Keratinocyte (primary cell): Measurements from ENCODE around the gene TUT7. TPM values are rescaled to one million over a fixed set of nuclear protein-coding genes. Genes with fewer than 3 reads are reported as not detected.

Source experiments
- DNase-seq: peaks from one replicate; pipeline ENCODE4 v3.0.0-alpha.2; 2011; ENCODE audit warnings: low read depth, missing footprints, low spot score
- FAIRE-seq: peaks from 2 replicates; lab custom pipeline; 2011; peaks lifted over from hg19 to GRCh38; lab: Jason Lieb, UNC
- H2AFZ ChIP-seq: 2 replicates; pipeline ENCODE4 v1.6.0; 2012; ENCODE audit warnings: low read length, control low read depth, inconsistent platforms; ENCODE audit not compliant: control insufficient read depth
- H3K27ac ChIP-seq: 2 replicates; pipeline ENCODE4 v1.5.1; 2011; ENCODE audit warnings: low read length; ENCODE audit not compliant: control insufficient read depth, insufficient read depth
- H3K27me3 ChIP-seq: 3 replicates; pipeline ENCODE4 v1.6.0; 2011; ENCODE audit warnings: low read length; ENCODE audit not compliant: control insufficient read depth, insufficient read depth; ENCODE audit errors: extremely low read depth
- H3K36me3 ChIP-seq, 2 experiments: 2 replicates in 1 of 2; 3 replicates in 1 of 2; pipeline ENCODE4 v1.5.1; 2011; ENCODE audit warnings: low read length in 2 of 2, mild to moderate bottlenecking in 1 of 2; ENCODE audit not compliant: control insufficient read depth in 2 of 2, insufficient read depth in 2 of 2; ENCODE audit errors: extremely low read depth in 1 of 2
- H3K4me1 ChIP-seq: 3 replicates; pipeline ENCODE4 v1.5.1; 2011; ENCODE audit warnings: low read length; ENCODE audit not compliant: control insufficient read depth, insufficient read depth; ENCODE audit errors: extremely low read depth
- H3K4me2 ChIP-seq: 3 replicates; pipeline ENCODE4 v1.6.0; 2011; ENCODE audit warnings: low read depth, low read length; ENCODE audit not compliant: control insufficient read depth, insufficient read depth; ENCODE audit errors: extremely low read depth
- H3K4me3 ChIP-seq, 3 experiments: fragments of 200-600 bp in 1 of 3; sonication (generic) in 1 of 3; 2 replicates in 2 of 3; 3 replicates in 1 of 3; pipeline ENCODE4 v1.5.1; 2011 to 2016; ENCODE audit warnings: low read length in 3 of 3, mild to moderate bottlenecking in 3 of 3, control low read depth in 2 of 3, inconsistent platforms in 1 of 3, low read depth in 1 of 3, mixed read lengths in 1 of 3, mixed run types in 1 of 3, moderate library complexity in 1 of 3; ENCODE audit not compliant: control insufficient read depth in 2 of 3, insufficient read depth in 2 of 3; ENCODE audit errors: extremely low read depth in 1 of 3
- H3K79me2 ChIP-seq: 2 replicates; pipeline ENCODE4 v1.6.0; 2012; ENCODE audit warnings: low read length; ENCODE audit not compliant: control insufficient read depth, insufficient read depth
- H3K9ac ChIP-seq: 3 replicates; pipeline ENCODE4 v1.6.0; 2011; ENCODE audit warnings: low read length; ENCODE audit not compliant: control insufficient read depth, insufficient read depth; ENCODE audit errors: extremely low read depth
- H3K9me1 ChIP-seq: 3 replicates; pipeline ENCODE4 v1.6.0; 2011; ENCODE audit warnings: low read length; ENCODE audit not compliant: control insufficient read depth, insufficient read depth; ENCODE audit errors: extremely low read depth
- H3K9me3 ChIP-seq: 2 replicates; pipeline ENCODE4 v1.5.1; 2012; ENCODE audit warnings: low read depth, low read length; ENCODE audit not compliant: control insufficient read depth
- H4K20me1 ChIP-seq: 3 replicates; pipeline ENCODE4 v1.6.0; 2011; ENCODE audit warnings: low read length; ENCODE audit not compliant: control insufficient read depth, insufficient read depth; ENCODE audit errors: extremely low read depth
- CTCF ChIP-seq, 3 experiments: IDR thresholded peaks in 1 of 3; conservative IDR thresholded peaks in 1 of 3; optimal IDR thresholded peaks in 1 of 3; 2 replicates in 2 of 3; 3 replicates in 1 of 3; pipeline versions ENCODE3 to v1.5.1; 2011; ENCODE audit warnings: low read length in 3 of 3, mild to moderate bottlenecking in 3 of 3, moderate library complexity in 2 of 3, control low read depth in 1 of 3, inconsistent platforms in 1 of 3; ENCODE audit not compliant: insufficient read depth in 2 of 3; ENCODE audit errors: extremely low read depth in 1 of 3
- EZH2 ChIP-seq: IDR thresholded peaks from one replicate; pipeline ENCODE4 v1.6.1; 2012; ENCODE audit warnings: inconsistent platforms, mild to moderate bottlenecking, low read length, moderate library complexity
- dilution Hi-C: fragments of 300-500 bp; cut with MboI; formaldehyde crosslinking; loops from one replicate; pipeline ENCODE4 v1.7.0; 2020; ENCODE audit warnings: low sequenced_read_pairs; ENCODE audit not compliant: extremely low pct_ligation_motif_present
- polyA minus RNA-seq, 3 experiments: library from RNA; depleted of rRNA, polyadenylated mRNA; stranded (reverse); fragments of >200 nt; gene quantifications; 1 replicate in 1 of 3; 2 replicates in 1 of 3; 3 replicates in 1 of 3; pipeline ENCODE4 v1.2.3, GENCODE V29; 2011
- polyA plus RNA-seq, 5 experiments: library from polyadenylated mRNA; depleted of rRNA in 3 of 5; stranded (reverse) in 3 of 5; stranded (forward) in 1 of 5; unstranded in 1 of 5; fragments of >200 nt; gene quantifications; 1 replicate in 1 of 5; 2 replicates in 3 of 5; 3 replicates in 1 of 5; pipeline versions ENCODE4 v1.2.1 to v1.2.3, GENCODE V29; 2011 to 2012; ENCODE audit warnings: missing spikeins in 2 of 5, low read depth in 1 of 5, low replicate concordance in 1 of 5

Gene TUT7, protein sequence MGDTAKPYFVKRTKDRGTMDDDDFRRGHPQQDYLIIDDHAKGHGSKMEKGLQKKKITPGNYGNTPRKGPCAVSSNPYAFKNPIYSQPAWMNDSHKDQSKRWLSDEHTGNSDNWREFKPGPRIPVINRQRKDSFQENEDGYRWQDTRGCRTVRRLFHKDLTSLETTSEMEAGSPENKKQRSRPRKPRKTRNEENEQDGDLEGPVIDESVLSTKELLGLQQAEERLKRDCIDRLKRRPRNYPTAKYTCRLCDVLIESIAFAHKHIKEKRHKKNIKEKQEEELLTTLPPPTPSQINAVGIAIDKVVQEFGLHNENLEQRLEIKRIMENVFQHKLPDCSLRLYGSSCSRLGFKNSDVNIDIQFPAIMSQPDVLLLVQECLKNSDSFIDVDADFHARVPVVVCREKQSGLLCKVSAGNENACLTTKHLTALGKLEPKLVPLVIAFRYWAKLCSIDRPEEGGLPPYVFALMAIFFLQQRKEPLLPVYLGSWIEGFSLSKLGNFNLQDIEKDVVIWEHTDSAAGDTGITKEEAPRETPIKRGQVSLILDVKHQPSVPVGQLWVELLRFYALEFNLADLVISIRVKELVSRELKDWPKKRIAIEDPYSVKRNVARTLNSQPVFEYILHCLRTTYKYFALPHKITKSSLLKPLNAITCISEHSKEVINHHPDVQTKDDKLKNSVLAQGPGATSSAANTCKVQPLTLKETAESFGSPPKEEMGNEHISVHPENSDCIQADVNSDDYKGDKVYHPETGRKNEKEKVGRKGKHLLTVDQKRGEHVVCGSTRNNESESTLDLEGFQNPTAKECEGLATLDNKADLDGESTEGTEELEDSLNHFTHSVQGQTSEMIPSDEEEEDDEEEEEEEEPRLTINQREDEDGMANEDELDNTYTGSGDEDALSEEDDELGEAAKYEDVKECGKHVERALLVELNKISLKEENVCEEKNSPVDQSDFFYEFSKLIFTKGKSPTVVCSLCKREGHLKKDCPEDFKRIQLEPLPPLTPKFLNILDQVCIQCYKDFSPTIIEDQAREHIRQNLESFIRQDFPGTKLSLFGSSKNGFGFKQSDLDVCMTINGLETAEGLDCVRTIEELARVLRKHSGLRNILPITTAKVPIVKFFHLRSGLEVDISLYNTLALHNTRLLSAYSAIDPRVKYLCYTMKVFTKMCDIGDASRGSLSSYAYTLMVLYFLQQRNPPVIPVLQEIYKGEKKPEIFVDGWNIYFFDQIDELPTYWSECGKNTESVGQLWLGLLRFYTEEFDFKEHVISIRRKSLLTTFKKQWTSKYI (N-terminal part only)
- 23.4 to 34.0 TPM (median 27.5 TPM) in 3 replicates for polyA plus RNA-seq
- 121 TPM for polyA plus RNA-seq (2011; ENCODE audit: low read depth)
- polyA plus RNA-seq (2011; cell fraction: cytosol; rRNA removed): 15.0 and 23.7 TPM in 2 replicates
- polyA plus RNA-seq (2011; cell fraction: nucleus; rRNA removed): 42.1 and 71.4 TPM in 2 replicates
- polyA plus RNA-seq (2012; ENCODE audit: low replicate concordance): 18.8 and 48.0 TPM in 2 replicates
- polyA minus RNA-seq: 4.0 to 73.2 TPM (median 34.1 TPM) in 3 replicates
- polyA minus RNA-seq (2011; cell fraction: cytosol; rRNA and poly(A)+ RNA removed): 20.7 TPM
- polyA minus RNA-seq (2011; cell fraction: nucleus; rRNA and poly(A)+ RNA removed): 37.4 and 81.0 TPM in 2 replicates

DNA sequence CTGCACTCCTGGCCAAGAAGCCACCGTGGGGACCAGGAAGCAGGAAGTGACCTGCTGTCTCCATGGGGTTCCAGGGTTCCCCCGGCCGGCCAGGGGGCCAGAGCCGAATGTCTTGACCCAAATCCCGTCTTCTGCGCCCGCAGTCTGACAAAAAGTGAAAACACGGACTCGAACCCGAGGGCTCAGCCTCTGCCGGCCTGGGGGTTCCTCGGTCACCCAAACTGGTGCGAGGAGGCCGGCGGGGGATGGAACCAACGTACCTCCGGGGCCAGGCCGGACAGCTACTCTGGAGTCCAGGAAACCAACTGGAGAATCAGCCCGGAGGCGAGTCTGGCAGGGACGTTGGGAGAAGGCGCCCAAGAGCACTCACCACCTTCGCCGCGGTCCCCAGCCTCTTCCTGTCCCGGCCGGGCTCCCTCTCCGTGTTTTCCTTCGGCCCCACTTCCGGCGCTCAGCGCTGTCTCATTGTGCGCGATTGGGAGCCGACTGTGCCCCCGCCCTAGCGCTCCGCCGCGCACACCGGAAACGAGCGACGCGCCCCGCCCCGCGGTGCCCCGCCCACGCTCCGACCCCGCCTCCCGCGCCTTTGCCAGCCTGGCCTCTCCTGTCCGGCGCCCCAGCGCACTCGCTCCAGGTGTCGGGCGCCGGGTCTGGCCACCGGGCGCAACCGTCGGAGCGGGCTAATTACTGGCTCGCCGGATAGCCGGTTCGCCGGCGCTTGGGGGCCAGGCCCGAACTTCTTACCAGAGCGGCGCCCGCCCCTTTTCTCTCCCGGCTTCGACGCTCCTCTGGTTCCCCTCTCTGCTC is at the start of gene TUT7:
Gene TUT7, minus strand, starts transcription at position 400 of the 807 bp plus-strand sequence. CDS start 1,211 bp downstream, outside the sequence.
- peak within 1 kb of the TSS; percentile 98 for H3K9ac ChIP-seq
- peak within 1 kb of the TSS; percentile 97 for H3K27ac ChIP-seq
- H2AFZ ChIP-seq: peak within 1 kb of the TSS; percentile 95
- H4K20me1 ChIP-seq: no peaks in the 10 kb centered on the region
- no peaks in the 10 kb centered on the region for H3K27me3 ChIP-seq
- dilution Hi-C loops: no loop called here
- FAIRE-seq (no peak), DNase-seq (no peak)
- H3K36me3 ChIP-seq: no peaks in the 10 kb centered on the region
- H3K4me1 ChIP-seq: peaks cover 21% of the 10 kb centered on the region
- TF ChIP-seq CTCF (optimal IDR thresholded peaks at IDR 0.05 in 1 of 3, IDR thresholded peaks at IDR 0.05 in 1 of 3, conservative IDR thresholded peaks at IDR 0.05 in 1 of 3; ENCODE audit: extremely low read depth in 1 of 3, insufficient read depth in 2 of 3, low read length in 3 of 3): no peak
- TF ChIP-seq EZH2: no peak
- H3K9me3 ChIP-seq: no peaks in the 10 kb centered on the region
- H3K9me1 ChIP-seq: no peaks in the 10 kb centered on the region
- H3K79me2 ChIP-seq: peaks cover 45% of the 10 kb centered on the region
- H3K4me3 ChIP-seq: peak within 1 kb of the TSS; percentile 96 to 100 (median 99)
- peak within 1 kb of the TSS; percentile 98 for H3K4me2 ChIP-seq
